ENCODE data around the gene CC2D2B.

DNA sequence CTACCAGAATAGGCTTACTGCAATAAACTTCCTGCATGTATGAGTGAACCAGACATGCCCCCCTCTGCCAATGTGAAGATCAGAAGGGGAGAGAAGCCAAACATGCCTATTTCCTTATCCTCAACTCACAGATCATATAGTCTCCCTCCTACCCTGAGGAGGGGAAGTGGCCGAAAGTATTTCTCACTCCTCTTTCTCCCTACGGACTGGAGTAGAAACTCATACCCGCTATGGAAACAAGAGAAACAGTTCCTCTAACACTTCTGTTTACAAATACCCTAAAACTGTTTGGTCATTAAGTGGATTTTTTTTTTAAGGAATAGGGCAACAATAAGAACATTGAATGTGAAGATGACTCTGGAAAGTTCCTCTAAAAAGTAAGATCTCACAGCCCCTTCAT lies 167.0 kb downstream of the CC2D2B start:
- TF ChIP-seq, protein P1, sequence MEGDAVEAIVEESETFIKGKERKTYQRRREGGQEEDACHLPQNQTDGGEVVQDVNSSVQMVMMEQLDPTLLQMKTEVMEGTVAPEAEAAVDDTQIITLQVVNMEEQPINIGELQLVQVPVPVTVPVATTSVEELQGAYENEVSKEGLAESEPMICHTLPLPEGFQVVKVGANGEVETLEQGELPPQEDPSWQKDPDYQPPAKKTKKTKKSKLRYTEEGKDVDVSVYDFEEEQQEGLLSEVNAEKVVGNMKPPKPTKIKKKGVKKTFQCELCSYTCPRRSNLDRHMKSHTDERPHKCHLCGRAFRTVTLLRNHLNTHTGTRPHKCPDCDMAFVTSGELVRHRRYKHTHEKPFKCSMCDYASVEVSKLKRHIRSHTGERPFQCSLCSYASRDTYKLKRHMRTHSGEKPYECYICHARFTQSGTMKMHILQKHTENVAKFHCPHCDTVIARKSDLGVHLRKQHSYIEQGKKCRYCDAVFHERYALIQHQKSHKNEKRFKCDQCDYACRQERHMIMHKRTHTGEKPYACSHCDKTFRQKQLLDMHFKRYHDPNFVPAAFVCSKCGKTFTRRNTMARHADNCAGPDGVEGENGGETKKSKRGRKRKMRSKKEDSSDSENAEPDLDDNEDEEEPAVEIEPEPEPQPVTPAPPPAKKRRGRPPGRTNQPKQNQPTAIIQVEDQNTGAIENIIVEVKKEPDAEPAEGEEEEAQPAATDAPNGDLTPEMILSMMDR (IDR thresholded peaks at IDR 0.05; ENCODE audit: low read depth, low read length, poor library complexity, severe bottlenecking): no peak
- TF ChIP-seq EZH2phosphoT487 (IDR thresholded peaks at IDR 0.05; ENCODE audit: borderline replicate concordance, low read length): no peak

Measured in DOHH2 (cell line).